Measurements from ENCODE around the gene FBXL22.
A peak's percentile ranks its signal among the peaks of the same experiment; 100 is the strongest.

Gene FBXL22, protein sequence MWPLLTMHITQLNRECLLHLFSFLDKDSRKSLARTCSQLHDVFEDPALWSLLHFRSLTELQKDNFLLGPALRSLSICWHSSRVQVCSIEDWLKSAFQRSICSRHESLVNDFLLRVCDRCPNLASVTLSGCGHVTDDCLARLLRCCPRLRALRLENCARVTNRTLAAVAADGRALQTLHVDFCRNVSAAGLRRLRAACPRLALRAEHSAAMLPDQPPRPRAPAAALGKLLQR

DNA sequence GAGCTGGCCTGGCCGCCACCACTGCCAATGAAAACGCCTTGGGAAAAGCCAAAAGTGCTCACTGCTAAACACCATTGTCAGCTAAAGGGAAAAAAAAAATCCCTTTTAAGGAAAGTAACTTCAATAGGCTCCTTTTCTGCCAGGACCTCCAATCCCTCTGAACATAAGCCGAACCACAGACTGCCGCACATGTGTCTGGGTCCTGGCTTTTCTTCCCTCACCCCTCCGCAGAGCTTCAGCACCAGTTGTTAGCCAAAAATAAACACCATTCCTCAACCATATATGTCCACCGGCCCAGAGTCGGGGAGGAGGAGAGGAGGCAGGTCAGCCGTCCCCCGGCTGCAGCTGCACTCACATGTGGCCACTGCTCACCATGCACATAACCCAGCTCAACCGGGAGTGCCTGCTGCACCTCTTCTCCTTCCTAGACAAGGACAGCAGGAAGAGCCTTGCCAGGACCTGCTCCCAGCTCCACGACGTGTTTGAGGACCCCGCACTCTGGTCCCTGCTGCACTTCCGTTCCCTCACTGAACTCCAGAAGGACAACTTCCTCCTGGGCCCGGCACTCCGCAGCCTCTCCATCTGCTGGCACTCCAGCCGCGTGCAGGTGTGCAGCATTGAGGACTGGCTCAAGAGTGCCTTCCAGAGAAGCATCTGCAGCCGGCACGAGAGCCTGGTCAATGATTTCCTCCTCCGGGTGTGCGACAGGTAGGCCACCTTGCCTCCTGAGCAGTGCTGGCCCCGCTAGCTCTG is at the start of gene FBXL22:
Gene FBXL22, plus strand, starts transcription at position 350 of the 753 bp plus-strand sequence. Its CDS starts 6 bp downstream, at position 356.
- DNase-seq, result peak; percentile 50 to 76 (median 66)

- DNase-seq, result peak in 1 of 3 experiments; percentile 61
These were observed 45.8 kb upstream of the FBXL22 start for GRCh38 chr15:63551400-63551799.

GRCh38 chr15:63553388-63553791 is 43.8 kb upstream of the FBXL22 start:
- no peak for DNase-seq

GRCh38 chr15:63554337-63554927 is 42.8 kb upstream of the FBXL22 start:
- DNase-seq, result no peak

DNA sequence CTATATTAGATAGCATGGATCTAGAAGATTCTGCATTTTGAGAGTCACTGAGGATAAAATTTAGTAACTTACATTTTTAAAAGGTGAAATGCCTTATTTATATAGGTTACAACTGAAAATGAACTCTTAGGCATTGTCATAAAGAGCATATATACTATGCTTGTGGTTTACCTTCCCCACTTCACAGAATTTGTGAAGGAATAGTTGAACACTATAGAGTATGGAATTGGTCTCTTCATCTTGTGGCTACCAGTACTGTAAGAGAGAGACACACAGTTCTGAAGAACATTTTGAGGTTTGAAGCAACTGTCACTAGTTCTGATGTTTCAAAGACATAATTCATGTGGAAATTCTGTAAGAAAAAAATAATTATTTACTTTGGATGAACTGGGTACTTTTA is 41.7 kb upstream of the FBXL22 start:
- no peak for DNase-seq

- DNase-seq, result no peak
These were observed 40.9 kb upstream of the FBXL22 start for GRCh38 chr15:63556246-63556645.

DNA sequence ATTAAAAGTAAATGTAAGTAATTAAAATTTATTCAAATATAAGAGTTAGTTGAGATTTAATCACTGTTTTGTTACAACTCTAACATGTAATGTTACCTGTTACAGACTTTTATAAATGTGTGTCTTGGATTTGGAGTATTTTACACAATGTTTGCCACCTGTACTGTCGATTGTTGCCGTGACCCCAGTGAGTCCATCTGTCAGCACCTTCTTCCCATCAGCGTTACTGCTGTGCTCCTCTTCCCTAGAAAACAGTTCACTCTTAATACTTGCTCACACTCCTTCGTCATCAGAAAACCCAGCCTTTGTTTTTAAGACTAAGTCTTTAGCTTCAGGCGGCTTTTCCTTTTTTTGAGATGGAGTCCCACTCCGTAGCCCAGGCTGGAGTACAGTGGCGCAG is 40.5 kb upstream of the FBXL22 start:
- no peak for DNase-seq

DNA sequence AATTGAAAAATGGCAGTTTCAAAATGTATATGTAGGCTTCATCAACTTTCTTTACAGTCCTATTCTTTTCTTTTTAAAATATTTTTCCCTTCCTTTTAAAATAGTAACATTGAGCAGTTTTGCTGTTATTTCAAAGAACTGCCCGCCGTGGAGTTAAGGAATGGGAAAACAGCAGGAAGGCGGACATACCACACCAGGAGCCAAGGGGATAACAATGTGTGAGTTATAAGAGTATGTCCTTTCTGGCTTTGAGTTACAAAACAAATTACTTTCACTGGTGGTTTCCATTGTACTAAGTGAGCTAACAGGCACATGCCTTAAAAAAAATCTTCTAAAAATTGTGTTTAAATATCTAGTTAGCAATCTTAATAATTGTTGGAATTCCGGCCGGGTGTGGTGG is 37.4 kb upstream of the FBXL22 start:
- no peak for DNase-seq

GRCh38 chr15:63560741-63561448 is 36.3 kb upstream of the FBXL22 start:
- DNase-seq, result no peak

DNA sequence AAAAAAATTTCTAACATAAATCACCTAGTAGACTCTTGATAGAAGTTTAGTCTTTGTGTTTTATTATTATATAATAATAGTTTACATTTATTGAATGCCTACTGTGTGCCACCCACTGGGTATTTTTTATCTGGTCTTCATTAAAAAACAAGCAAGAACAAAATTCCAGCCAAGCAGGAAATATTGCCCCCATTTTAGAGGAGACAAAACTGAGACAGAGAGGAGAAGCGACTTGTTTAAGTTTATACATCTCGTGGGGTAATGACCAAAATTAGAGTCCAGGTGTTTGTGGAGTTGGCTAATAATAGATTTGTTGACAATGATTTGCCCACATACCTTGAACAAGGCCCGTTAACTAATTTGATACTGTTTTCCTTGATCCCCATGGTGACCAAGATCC is 33.1 kb upstream of the FBXL22 start:
- peak in 1 of 3 experiments; percentile 56 for DNase-seq

DNA sequence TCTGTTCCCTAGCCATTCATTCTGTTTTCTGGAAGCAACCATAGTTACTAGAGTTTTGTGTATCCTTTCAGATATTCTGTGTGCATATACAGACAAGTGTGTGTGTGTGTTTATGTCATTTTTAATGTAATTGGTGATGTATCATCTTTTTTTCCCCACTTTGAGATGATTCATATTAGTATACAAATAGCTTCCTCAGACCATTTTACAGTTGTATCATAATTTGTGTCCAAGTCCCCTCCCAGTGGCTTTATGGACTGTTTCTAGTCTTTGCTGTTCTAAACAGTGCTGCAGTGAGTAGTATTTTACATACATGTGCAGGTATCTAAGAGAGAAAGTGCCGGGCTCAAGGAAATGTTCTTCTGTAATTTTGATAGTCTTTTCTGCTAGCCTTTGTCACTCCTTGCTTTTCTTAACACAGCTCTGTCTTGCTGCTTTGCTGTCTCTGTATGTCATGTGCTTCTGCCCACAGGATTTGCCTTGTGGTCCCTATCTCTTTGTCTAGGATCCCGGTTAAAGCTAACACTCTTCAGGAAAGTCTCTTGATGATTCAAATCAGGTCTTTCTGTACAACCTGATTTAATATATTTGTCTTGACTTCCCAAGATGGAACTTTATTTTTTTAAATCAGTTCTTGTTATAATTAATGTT is 31.5 kb upstream of the FBXL22 start:
- DNase-seq, result no peak

DNA sequence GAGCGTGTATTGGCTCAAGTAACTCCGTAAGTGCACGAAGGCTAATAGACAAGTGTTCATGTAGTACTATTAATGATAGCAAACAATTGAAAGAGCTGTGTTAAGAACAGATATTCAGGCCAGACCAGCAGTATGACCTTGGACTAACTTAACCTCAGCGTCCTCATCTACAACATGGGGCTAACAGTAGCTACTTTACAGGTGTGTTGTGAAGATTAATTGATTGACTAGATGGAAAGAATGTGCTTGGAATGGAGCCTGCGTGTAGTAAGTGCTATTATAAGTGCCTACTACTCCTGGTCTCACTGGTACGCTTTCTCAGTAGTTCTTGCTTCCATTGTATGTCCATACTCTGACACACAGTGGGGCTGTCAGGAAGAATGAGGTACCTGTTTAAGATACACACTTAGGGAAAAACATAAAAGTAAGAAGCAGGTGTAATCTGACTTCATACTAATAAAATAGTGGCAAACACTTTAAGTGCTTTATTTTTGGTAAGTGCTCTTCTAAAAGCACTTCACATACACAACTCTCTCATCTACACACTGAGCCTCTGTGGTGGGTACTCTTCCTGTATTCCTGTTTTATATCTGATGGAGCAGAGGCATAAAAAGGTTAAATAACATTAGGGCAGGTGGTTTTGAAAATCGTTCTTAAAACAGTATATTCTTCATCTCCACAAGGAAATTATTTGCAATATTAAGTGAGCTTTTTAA is 24.3 kb upstream of the FBXL22 start:
- DNase-seq, result peak in 1 of 3 experiments; percentile 57

DNA sequence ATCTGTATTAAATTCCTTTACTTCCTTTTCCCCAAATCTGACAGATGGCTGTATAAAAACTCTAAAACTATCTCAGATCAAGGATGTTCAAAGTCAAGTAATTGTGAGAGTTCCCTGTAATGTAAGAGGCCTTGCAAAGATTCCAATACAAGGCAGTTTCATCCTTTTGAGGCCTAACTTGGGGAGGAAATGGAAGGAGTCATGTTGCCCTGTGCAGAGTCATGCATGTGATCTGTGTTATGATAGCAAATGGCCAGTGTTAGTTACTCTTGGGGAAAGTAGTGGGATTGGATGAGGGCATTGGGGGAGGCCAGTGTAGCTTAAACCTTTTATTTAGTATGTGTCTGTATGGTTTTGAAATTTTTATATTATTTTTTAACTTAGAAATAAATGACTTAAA is 23.7 kb upstream of the FBXL22 start:
- no peak for DNase-seq

GRCh38 chr15:63575312-63575711 is 21.9 kb upstream of the FBXL22 start:
- no peak for DNase-seq

DNA sequence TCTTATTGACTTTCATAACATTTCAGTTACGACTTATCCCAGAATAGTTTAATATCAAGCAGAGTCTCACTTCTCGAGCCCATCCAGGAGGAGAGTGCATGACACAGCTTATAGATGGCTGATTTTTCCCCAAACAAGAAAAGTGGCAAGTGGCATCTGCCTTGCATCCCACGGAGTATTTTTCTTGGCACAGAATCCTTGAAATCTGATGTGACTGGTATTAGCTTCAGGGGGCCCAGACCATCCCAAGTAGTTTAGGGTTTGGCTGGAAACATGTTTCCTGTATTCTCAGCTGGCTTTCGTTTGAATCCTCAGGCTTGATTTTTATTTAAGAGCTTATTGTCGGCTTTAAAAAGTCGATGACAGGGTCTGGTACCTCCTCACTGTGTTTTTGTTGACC is 20.7 kb upstream of the FBXL22 start:
- DNase-seq, result no peak

DNA sequence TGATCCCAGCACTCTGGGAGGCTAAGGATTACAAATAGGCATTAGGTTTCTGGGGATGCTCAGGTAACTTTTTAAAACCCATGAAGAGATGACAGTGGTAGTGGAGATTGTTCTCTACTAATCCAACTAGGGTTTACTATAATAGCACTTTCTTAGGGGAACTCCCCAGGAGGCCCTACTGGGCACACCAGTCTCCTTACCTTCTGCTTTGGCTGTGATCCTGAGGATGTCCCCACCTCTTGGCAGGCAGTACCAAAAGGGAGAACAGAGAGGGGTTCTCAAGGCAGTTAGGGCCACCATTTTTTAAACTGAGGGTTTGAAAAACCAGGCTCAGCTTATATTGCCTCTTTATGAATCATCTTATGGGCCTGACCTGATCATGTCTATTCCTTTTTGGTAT is 15.0 kb upstream of the FBXL22 start:
- no peak for DNase-seq

GRCh38 chr15:63582718-63583426 is 14.3 kb upstream of the FBXL22 start:
- no peak for DNase-seq

- DNase-seq, result no peak
These were observed 10.4 kb upstream of the FBXL22 start for GRCh38 chr15:63586790-63587189.

DNA sequence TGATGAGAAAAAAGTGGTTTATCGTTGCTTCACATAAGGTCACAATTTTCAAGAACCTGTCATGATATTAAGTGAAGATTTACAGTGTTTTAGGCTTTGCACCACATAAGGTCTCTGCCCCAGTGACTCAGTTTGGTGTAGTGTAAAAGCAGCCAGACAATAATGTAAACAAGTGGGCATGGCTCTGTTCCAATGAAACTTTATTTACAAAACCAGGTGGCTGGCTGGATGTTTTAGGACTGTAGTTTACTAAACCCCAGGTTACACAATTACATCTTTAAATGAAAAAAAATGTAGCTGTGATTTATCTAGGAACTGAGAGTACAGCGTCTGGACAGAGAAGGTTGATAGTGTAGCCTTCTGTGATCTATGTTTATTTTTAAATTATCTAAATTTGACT is 9.7 kb upstream of the FBXL22 start:
- peak in 1 of 3 experiments; percentile 20 for DNase-seq

- no peak for DNase-seq
These were observed 8.4 kb upstream of the FBXL22 start for GRCh38 chr15:63588826-63589225.
